CD8-positive, alpha-beta memory T cell (primary cell): ENCODE measurements around the gene ARHGEF7. TPM values are rescaled to one million over a fixed set of nuclear protein-coding genes. Genes with fewer than 3 reads are reported as not detected.

Experiments
- CTCF ChIA-PET: fragments of 350-600 bp; sonication (Branson Sonifier 250); formaldehyde crosslinking; loops from one replicate; lab custom pipeline; 2021; ENCODE audit warnings: antibody characterized with exemption; lab: Charles Lee
- POLR2A ChIA-PET: fragments of 350-600 bp; sonication (Branson Sonifier 250); formaldehyde crosslinking; loops from one replicate; lab custom pipeline; 2021; ENCODE audit warnings: antibody characterized with exemption; lab: Charles Lee
- DNase-seq, 5 donors: peaks; one replicate each; pipeline versions ENCODE4 v3.0.0 to v3.0.0-alpha.2; 2020 to 2022; ENCODE audit warnings: mixed read lengths in 1 of 5
- H3K27ac ChIP-seq: one replicate; pipeline ENCODE4 v1.7.0; 2013; ENCODE audit warnings: low read depth, mild to moderate bottlenecking, low read length, moderate library complexity
- H3K27me3 ChIP-seq: 2 replicates; pipeline ENCODE4 v1.7.0; 2013; ENCODE audit warnings: low read length, mild to moderate bottlenecking; ENCODE audit not compliant: insufficient read depth, poor library complexity, severe bottlenecking
- H3K36me3 ChIP-seq: 2 replicates; pipeline ENCODE4 v1.7.0; 2013; ENCODE audit warnings: mild to moderate bottlenecking, low read length, moderate library complexity; ENCODE audit not compliant: insufficient read depth
- H3K4me1 ChIP-seq: 2 replicates; pipeline ENCODE4 v1.7.0; 2013; ENCODE audit warnings: mild to moderate bottlenecking, low read length, moderate library complexity; ENCODE audit not compliant: insufficient read depth
- H3K4me3 ChIP-seq: 2 replicates; pipeline ENCODE4 v1.7.0; 2013; ENCODE audit warnings: mild to moderate bottlenecking, low read length
- H3K9me3 ChIP-seq: 2 replicates; pipeline ENCODE4 v1.7.0; 2013; ENCODE audit warnings: mild to moderate bottlenecking, low read length
- H3K27ac Mint-ChIP-seq, 8 donors: one replicate each; pipeline ENCODE4 v1.8.0; 2020 to 2021; ENCODE audit warnings: mixed read lengths in 8 of 8, mild to moderate bottlenecking in 6 of 8, inconsistent platforms in 3 of 8, moderate library complexity in 3 of 8
- H3K27me3 Mint-ChIP-seq, 2 donors: one replicate each; pipeline ENCODE4 v1.8.0; 2020 to 2021; ENCODE audit warnings: mixed read lengths in 2 of 2, mild to moderate bottlenecking in 1 of 2, moderate library complexity in 1 of 2
- H3K36me3 Mint-ChIP-seq, 3 donors: one replicate each; pipeline ENCODE4 v1.8.0; 2020 to 2021; ENCODE audit warnings: mixed read lengths in 3 of 3, inconsistent platforms in 1 of 3, mild to moderate bottlenecking in 1 of 3
- H3K4me1 Mint-ChIP-seq, 3 donors: one replicate each; pipeline ENCODE4 v1.8.0; 2020 to 2021; ENCODE audit warnings: mixed read lengths in 3 of 3, inconsistent platforms in 1 of 3, mild to moderate bottlenecking in 1 of 3
- H3K4me3 Mint-ChIP-seq, 7 donors: one replicate each; pipeline ENCODE4 v1.8.0; 2020 to 2021; ENCODE audit warnings: mixed read lengths in 7 of 7, mild to moderate bottlenecking in 6 of 7, moderate library complexity in 4 of 7, inconsistent platforms in 2 of 7
- H3K9me3 Mint-ChIP-seq, 5 donors: one replicate each; pipeline ENCODE4 v1.8.0; 2020 to 2022; ENCODE audit warnings: mixed read lengths in 5 of 5, mild to moderate bottlenecking in 3 of 5, moderate library complexity in 2 of 5, inconsistent platforms in 1 of 5
- polyA plus RNA-seq: library from polyadenylated mRNA; unstranded; fragments of 300-500 nt; fragmentation: Illumina TruSeq; gene quantifications from one replicate; pipeline ENCODE4 v1.2.3, GENCODE V29; 2021
- total RNA-seq, 2 experiments: library from RNA; stranded (reverse); gene quantifications; one replicate each; pipeline ENCODE4 v1.2.3, GENCODE V29; 2021

ARHGEF7 gene
- total and polyA plus RNA-seq, 3 experiments from 2014 or later: 12.0 to 46.2 (median 45.9) TPM

DNA sequence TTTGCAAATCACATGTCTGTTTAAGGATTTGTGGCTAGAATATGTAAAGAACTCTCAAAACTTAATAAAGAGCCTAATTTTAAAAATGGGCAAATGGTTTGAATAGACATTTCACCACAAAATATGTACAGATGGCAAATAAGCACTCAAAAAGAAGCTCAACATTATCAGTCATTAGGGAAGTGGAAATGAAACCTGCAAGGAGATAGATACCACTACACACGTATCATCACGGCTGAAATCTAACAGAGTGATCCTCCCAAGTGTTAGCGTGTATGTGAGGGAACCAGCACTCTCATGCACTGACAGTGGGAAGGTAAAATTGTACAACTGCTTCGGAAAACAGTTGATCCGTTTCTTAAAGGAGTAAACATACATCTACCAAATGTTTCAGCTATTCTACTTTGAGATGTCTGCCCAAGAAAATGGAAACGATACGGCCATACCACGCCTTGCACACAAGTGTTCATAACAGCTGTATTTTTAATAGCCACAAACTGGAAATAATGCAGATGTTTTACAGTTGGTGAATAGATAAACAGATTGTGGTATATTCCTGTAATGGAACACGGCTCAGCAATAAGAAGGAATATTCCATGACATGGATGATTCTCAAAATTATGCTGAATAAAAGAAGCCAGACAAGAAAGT is 14.5 kb downstream of the ARHGEF7 start:
- ChIA-PET CTCF (interaction anchor here (1.3 kb wide), 1 partner anchor 13 kb away, joined by 3 read pairs; no protein-coding TSS in a partner anchor), POLR2A (no interaction called here)
- Histone ChIP-seq H3K36me3 (no peaks in the 10 kb centered on the region), H3K27ac (no peak overlapping the region), H3K4me3 (no peak overlapping the region), H3K4me1 (no peaks in the 10 kb centered on the region), H3K27me3 (no peaks in the 10 kb centered on the region), H3K9me3 (no peaks in the 10 kb centered on the region)
- no peak overlapping the region for H3K27ac Mint-ChIP-seq
- peaks cover 0 to 3% (median 0%) of the 10 kb centered on the region in 5 donors for H3K9me3 Mint-ChIP-seq
- no peaks in the 10 kb centered on the region for H3K4me1 Mint-ChIP-seq
- DNase-seq: no peak
- H3K36me3 Mint-ChIP-seq: peaks cover 0 to 5% (median 0%) of the 10 kb centered on the region in 3 donors
- H3K4me3 Mint-ChIP-seq: no peak overlapping the region
- H3K27me3 Mint-ChIP-seq: peaks cover 9 to 19% of the 10 kb centered on the region in 2 donors

DNA sequence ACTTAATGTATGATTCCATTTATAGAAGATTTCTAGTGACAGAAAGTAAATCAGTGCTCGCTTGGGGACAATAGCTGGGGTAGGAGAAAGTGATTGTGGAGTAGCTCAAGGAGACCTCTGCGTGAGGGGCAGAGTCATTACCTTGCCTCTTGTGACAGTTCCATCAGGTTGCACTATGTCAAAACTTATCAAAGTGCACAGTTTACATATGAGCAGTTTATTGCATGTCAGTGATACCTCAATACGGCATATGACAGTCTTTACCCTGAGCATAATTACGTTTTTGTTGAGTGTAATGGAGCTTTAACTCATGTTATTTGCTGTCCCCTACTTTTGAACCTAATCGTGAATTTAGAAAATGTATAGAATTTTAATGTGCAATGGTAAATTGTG is 15.0 kb downstream of the ARHGEF7 start:
- DNase-seq: no peak
- no peaks in the 10 kb centered on the region for H3K4me1 Mint-ChIP-seq
- peaks cover 9 to 16% of the 10 kb centered on the region in 2 donors for H3K27me3 Mint-ChIP-seq
- Histone ChIP-seq H3K27me3 (no peaks in the 10 kb centered on the region), H3K27ac (no peak overlapping the region), H3K4me3 (no peak overlapping the region), H3K4me1 (no peaks in the 10 kb centered on the region), H3K36me3 (no peaks in the 10 kb centered on the region), H3K9me3 (no peaks in the 10 kb centered on the region)
- ChIA-PET CTCF (interaction anchor here (1.3 kb wide), 1 partner anchor 13 kb away, joined by 3 read pairs; no protein-coding TSS in a partner anchor), POLR2A (no interaction called here)
- H3K4me3 Mint-ChIP-seq: no peak overlapping the region
- H3K36me3 Mint-ChIP-seq: peaks cover 0 to 3% (median 0%) of the 10 kb centered on the region in 3 donors
- H3K9me3 Mint-ChIP-seq: peaks cover 0 to 3% (median 0%) of the 10 kb centered on the region in 5 donors
- no peak overlapping the region for H3K27ac Mint-ChIP-seq

DNA sequence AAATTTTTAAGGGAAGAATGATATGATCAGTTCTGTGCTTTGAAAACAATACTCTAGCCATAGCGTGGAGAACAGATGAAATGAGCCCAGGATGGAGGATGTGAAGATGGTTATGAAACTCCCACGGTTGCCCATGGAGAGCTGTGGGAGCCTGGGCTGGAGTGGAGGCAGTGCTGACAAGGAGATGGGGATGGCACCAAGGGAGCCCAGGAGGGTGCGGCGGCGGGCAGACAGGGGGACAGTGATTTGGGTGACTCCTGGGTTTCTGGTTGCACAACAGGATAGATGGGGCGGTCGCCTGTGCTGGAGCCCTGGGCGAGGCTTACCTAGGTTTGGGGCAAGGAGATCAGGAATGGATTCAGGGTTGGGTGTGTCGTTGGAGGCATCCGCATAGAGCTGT is 15.9 kb downstream of the ARHGEF7 start:
- no peak overlapping the region for H3K4me3 ChIP-seq
- ChIA-PET CTCF (interaction anchor here (1.3 kb wide), 1 partner anchor 14 kb away, joined by 3 read pairs; no protein-coding TSS in a partner anchor), POLR2A (no interaction called here)
- H3K9me3 ChIP-seq: no peaks in the 10 kb centered on the region
- no peak for DNase-seq
- peaks cover 9 to 10% of the 10 kb centered on the region in 2 donors for H3K27me3 Mint-ChIP-seq
- H3K27ac Mint-ChIP-seq: no peak overlapping the region
- no peaks in the 10 kb centered on the region for H3K36me3 ChIP-seq
- H3K4me1 ChIP-seq: no peaks in the 10 kb centered on the region
- no peak overlapping the region for H3K27ac ChIP-seq
- no peaks in the 10 kb centered on the region for H3K27me3 ChIP-seq
- no peaks in the 10 kb centered on the region for H3K36me3 Mint-ChIP-seq
- H3K4me3 Mint-ChIP-seq: no peak overlapping the region
- peaks cover 0 to 5% (median 0%) of the 10 kb centered on the region in 5 donors for H3K9me3 Mint-ChIP-seq
- no peaks in the 10 kb centered on the region for H3K4me1 Mint-ChIP-seq

DNA sequence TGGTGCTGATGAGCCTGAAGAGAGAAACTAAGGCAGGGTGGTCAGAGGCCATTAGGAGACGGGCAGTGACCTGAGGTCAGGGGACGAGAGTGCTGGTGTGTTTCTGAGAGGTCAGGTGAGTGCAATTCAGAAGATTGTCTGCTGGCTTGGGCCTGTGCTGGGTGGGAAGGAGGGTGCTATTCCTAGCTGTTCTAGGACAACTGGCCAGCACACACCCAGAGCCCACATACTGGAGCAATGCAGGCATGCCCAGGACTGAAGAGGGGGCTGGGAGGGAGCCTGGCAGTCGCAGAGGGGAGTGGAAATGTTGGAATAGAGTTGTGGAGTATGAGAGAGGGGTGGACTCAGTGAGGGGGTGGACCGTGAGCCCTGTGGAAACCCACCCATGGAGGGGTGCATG is 16.5 kb downstream of the ARHGEF7 start:
- no peak overlapping the region for H3K4me3 ChIP-seq
- POLR2A ChIA-PET: no interaction called here
- peaks cover 9 to 10% of the 10 kb centered on the region in 2 donors for H3K27me3 Mint-ChIP-seq
- H3K4me3 Mint-ChIP-seq: no peak overlapping the region
- CTCF ChIA-PET: no interaction called here
- H3K36me3 ChIP-seq: no peaks in the 10 kb centered on the region
- H3K27ac Mint-ChIP-seq: no peak overlapping the region
- no peaks in the 10 kb centered on the region for H3K36me3 Mint-ChIP-seq
- H3K4me1 ChIP-seq: no peaks in the 10 kb centered on the region
- no peaks in the 10 kb centered on the region for H3K27me3 ChIP-seq
- H3K9me3 Mint-ChIP-seq: peaks cover 0 to 5% (median 0%) of the 10 kb centered on the region in 5 donors
- no peak overlapping the region for H3K27ac ChIP-seq
- no peaks in the 10 kb centered on the region for H3K4me1 Mint-ChIP-seq
- DNase-seq: no peak
- H3K9me3 ChIP-seq: no peaks in the 10 kb centered on the region

- H3K9me3 Mint-ChIP-seq: peaks cover 0 to 5% (median 0%) of the 10 kb centered on the region in 5 donors
- H3K27ac Mint-ChIP-seq: no peak overlapping the region
- Histone ChIP-seq H3K4me1 (no peaks in the 10 kb centered on the region), H3K27ac (no peak overlapping the region), H3K36me3 (no peaks in the 10 kb centered on the region), H3K9me3 (no peaks in the 10 kb centered on the region), H3K27me3 (no peaks in the 10 kb centered on the region), H3K4me3 (no peak overlapping the region)
- H3K27me3 Mint-ChIP-seq: peaks cover 12 to 15% of the 10 kb centered on the region in 2 donors
- POLR2A ChIA-PET: no interaction called here
- no peaks in the 10 kb centered on the region for H3K36me3 Mint-ChIP-seq
- H3K4me3 Mint-ChIP-seq: no peak overlapping the region
- no peaks in the 10 kb centered on the region for H3K4me1 Mint-ChIP-seq
- no peak for DNase-seq
- CTCF ChIA-PET: no interaction called here
Measured at GRCh38 chr13:111132948-111133347, 17.8 kb downstream of the ARHGEF7 start.

DNA sequence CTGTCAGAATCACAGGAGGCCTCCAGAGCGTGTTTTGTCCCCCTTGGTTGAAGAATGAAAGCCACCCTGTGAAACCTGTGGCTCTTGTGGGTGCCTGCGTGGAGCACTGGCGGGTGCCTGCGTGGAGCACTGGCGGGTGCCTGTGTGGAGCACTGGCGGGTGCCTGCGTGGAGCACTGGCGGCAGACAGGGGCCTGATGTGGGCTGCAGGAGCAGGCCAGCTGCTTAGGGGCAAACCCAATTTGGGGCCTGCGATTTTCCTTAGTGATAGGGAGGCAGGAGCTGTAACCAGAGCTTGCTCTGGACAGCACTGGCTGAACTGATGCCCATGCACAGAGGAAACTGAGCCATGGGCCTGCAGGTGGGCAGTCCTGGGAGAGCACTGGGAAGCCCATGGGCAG is 24.3 kb downstream of the ARHGEF7 start:
- Histone ChIP-seq H3K9me3 (no peaks in the 10 kb centered on the region), H3K4me3 (no peak overlapping the region), H3K36me3 (no peaks in the 10 kb centered on the region), H3K27ac (no peak overlapping the region), H3K27me3 (peaks cover 3% of the 10 kb centered on the region), H3K4me1 (no peaks in the 10 kb centered on the region)
- Mint-ChIP-seq H3K9me3 (peaks cover 0 to 5% (median 0%) of the 10 kb centered on the region in 5 donors), H3K36me3 (no peaks in the 10 kb centered on the region), H3K4me3 (no peak overlapping the region), H3K27me3 (peaks cover 16 to 63% of the 10 kb centered on the region in 2 donors), H3K4me1 (no peaks in the 10 kb centered on the region), H3K27ac (no peak overlapping the region)
- CTCF ChIA-PET: no interaction called here
- POLR2A ChIA-PET: no interaction called here
- DNase-seq: no peak

DNA sequence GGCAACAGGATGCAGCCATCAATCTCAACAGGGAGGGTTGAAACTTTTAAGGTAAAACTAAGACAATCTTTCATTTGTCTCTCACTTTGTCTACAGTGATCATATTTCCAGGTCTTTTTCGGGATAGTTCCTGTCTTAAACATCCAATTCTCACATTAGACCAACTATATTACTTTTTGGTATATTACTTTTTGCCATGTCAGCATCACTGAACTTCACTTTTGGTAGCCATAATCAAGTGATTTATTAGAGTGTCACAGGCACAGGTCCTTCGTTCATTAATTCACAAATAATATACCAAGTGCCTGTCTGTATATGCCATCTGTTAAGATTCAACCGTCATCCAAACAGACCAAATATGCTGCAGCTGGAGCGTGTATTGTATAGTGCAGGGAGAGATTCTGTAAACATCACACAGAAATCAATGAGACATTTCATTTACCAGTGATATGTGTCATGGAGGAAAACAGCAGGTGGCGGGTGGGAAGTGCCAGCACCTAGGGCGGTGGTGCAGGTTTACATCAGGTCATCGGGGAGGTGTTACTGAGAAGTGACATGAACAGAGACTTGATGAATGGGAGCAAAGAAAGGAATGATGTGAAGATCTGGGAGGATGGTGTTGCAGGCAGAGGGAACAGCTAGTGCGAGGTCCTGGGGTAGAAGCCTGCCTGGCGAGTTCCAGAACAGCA is 24.9 kb downstream of the ARHGEF7 start:
- CTCF ChIA-PET: no interaction called here
- Mint-ChIP-seq H3K27ac (peak overlapping the region in 1 of 8 donors; percentile 29), H3K4me3 (peak overlapping the region in 1 of 7 donors; percentile 23), H3K4me1 (no peaks in the 10 kb centered on the region), H3K27me3 (peaks cover 18 to 68% of the 10 kb centered on the region in 2 donors), H3K36me3 (no peaks in the 10 kb centered on the region), H3K9me3 (peaks cover 0 to 5% (median 0%) of the 10 kb centered on the region in 5 donors)
- Histone ChIP-seq H3K4me3 (no peak overlapping the region), H3K4me1 (no peaks in the 10 kb centered on the region), H3K27me3 (peaks cover 3% of the 10 kb centered on the region), H3K36me3 (no peaks in the 10 kb centered on the region), H3K9me3 (no peaks in the 10 kb centered on the region), H3K27ac (no peak overlapping the region)
- POLR2A ChIA-PET: no interaction called here
- DNase-seq: no peak

DNA sequence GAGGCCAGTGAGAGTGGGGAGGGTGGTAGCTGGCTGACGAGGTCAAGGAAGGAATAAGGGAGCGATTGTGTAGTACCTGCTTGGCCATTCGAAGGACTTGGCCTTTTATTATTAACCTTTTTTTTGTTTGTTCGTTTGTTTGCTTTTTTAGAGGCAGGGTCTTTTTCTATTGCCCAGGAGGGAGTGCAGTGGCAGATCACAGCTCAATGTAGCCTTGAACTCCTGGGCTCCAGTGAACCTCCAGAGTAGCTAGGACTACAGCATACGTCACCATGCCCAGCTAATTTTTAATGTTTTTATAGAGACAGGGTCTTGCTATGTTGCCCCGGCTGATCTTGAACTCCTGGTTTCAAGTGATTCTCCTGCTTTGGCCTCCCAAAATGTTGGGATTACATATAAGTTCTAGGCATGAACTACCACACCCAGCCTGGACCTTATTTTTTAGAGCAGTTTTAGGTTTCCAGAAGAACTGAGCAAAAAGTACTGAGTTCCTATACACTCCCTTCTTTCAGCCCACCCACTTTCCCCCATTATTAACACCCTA is 25.5 kb downstream of the ARHGEF7 start:
- no peaks in the 10 kb centered on the region for H3K4me1 ChIP-seq
- no peak overlapping the region for H3K4me3 ChIP-seq
- H3K36me3 ChIP-seq: no peaks in the 10 kb centered on the region
- H3K36me3 Mint-ChIP-seq: no peaks in the 10 kb centered on the region
- H3K9me3 ChIP-seq: no peaks in the 10 kb centered on the region
- H3K4me1 Mint-ChIP-seq: no peaks in the 10 kb centered on the region
- no peak overlapping the region for H3K4me3 Mint-ChIP-seq
- ChIA-PET CTCF (no interaction called here), POLR2A (no interaction called here)
- DNase-seq: no peak
- H3K27ac ChIP-seq: no peak overlapping the region
- peaks cover 18 to 72% of the 10 kb centered on the region in 2 donors for H3K27me3 Mint-ChIP-seq
- H3K9me3 Mint-ChIP-seq: peaks cover 0 to under 1% (median 0%) of the 10 kb centered on the region in 5 donors
- peaks cover 3% of the 10 kb centered on the region for H3K27me3 ChIP-seq
- H3K27ac Mint-ChIP-seq: peak overlapping the region in 1 of 8 donors; percentile 29
